Daoy (cell line): ENCODE measurements around the gene KCTD20. TPM values are rescaled to one million over a fixed set of nuclear protein-coding genes. Genes with fewer than 3 reads are reported as not detected.
"Not testable (repeated sequence)": the region's sequence is repeated elsewhere in the genome, so short reads cannot be mapped to it uniquely, and the experiment has no call there.

Experiments
- DNase-seq: peaks from one replicate; pipeline ENCODE4 v3.0.0-alpha.2; 2015; ENCODE audit warnings: low read depth
- total RNA-seq: library from RNA; depleted of rRNA; stranded (reverse); fragments of >200 nt; shearing (Covaris generic); gene quantifications from 2 replicates; pipeline ENCODE4 v1.2.3, GENCODE V29; 2014; rRNA removed

The KCTD20 gene
- total RNA-seq = 93.1 and 107 TPM in 2 replicates

DNA sequence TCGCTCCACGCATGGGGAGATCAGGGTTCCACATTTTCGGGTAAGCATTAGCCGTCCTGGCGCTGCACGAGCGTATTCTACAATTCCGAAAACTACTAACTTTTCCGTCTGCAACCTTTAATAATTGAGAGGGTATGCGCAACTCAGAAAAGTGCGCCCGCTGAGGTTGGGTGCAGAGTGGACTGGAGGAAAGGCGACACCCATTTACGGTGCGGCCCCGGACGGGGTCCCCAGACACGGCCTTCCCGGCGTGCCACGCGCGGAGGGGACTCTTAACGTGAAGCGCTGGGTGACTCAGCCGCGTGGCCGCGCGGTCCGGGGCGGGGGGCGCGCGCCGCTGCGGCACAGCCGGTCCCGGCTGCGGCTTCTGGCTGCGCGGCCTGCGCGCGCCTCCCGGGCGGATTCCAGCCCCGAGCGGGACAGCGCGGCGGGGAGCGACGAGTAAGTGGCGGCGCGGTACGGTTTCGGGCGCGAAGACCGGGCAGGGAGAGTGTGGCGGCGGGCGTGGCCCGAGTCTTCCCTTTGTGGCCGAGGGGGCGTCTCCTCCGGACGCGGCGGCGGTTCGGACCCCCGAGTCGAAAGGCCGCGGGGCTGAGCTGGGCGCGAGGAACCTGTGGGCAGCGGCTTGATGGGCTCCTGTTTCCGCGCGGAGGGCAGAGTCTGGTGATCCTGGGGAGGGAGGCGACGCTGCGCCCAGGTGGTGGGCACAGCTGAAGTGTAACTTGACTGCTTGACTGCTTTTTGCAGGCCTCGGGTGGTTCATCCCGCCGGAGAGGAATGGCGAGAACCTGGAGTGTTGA is at the start of gene KCTD20, which contains the start of gene PXT1:
Gene KCTD20, plus strand, starts transcription at position 330 of the 800 bp plus-strand sequence. CDS start 27,098 bp downstream, outside the sequence.
Gene PXT1, minus strand, starts transcription at position 184 of the 800 bp plus-strand sequence. CDS start 16,772 bp downstream, outside the sequence.
- DNase-seq = peak; percentile 95

DNA sequence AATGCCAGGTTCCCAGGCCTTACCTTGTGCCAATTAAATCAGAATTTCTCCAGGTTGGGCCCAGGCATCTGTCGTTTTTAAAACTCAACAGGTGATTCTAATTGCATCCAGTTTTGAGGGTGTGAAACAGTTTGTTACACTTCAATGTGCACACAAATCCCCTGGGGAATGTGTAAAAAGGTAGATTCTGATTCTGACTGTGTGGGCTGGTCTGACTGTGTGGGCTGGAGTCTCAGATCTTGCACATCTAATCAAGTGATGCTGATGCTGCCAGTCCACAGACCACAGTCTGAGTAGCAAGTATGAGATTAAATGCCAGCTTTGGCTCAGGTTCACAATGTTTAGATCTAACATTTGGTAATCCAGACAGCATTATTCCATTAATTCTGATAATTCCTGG is 42.8 kb upstream of the KCTD20 start:
- DNase-seq = no peak

DNA sequence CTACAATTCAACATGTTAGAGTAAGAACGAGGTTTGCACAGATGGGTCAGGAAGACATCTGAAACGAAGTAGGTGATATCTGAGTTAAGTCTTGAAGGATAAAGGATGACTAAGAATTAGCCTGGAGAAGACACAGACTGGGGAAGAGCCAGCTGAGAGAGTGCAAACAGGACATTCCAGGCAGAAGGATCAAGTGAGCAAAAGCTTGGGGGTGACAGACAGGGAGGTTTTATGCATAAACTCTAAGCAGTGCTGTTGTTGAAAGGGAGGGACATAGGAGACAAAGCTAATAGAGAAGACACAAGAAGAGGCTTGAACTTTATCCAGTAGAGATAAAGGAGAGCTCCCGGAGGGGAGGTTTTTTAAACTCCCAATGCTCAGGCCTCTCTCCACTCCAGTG is 40.3 kb upstream of the KCTD20 start:
- DNase-seq = no peak

DNA sequence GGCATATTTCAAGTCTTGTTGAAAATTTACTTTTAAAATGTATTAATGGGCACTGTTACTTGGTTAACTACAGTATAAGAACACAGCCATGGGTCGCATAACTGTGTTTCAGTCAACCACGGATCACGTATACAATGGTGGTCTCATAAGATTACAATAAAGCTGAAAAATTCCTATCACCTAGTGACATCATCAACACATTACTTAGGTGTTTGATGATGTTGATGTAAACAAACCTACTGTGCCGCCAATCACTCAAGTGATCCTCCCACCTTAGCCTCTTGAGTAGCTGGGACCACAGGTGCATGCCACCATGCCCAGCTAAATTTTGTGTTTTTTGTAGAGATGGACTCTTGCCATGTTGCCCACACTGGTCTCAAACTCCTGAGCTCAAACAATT is 38.6 kb upstream of the KCTD20 start:
- no peak for DNase-seq

DNA sequence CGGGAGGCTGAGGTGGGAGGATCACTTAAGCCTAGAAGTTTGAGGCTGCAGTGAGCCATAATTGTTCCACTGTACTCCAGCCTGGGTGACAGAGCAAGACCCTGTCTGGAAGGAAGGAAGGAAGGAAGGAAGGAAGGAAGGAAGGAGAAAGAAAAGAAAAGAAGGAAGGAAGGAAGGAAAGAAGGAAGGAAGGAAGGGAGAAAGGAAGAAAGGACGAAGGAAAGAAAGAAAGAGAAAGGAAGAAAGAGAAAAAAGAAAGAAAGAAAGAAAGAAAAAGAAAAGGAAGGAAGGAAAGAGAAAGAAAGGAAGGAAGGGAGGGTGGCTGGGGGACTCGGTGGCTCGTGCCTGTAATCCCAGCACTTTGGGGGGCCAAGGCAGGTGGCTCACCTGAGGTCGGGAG is 33.1 kb upstream of the KCTD20 start:
- DNase-seq = not testable (repeated sequence)

DNA sequence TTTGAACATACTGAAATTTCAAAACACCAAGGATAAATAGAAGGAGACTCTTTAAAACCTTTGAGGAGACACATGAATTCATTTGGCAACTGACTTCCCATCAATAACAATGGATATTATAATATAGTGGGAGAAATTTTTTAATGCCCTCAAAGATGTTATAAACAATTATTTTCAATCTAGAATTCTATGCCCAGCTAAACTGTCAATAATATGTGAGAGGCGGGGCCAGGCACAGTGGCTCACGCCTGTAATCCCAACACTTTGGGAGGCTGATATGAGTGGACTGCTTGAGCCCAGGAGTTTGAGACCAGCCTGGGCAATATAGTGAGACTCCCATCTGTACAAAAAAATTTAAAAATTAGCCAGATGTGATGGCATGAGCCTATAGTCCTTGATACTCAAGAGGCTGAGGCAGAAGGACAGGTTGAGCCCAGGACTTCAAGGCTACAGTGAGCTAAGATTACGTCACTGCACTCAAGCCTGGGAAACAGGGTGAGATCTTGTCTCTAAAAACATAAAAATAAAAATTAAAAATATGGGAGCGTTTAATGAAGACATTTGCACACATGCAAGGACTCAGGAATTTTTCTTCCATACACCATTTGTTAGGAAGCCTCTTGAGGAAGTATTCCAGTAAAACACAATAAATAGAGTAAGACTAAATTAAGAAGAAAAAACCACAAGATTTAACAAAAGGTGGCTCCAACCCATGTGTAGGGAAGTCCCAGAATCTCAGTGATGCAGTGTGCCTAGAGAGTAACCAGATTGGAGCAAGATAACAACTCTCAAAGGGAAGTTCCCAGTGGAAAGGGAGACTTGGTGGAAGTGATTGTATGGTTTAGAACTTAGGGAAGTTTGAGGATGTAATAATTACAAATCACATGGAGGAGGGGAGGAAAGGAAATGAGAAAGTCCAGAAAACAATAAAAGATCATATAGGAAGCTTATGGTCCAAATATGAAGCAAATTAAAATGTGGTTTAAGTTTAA is 29.0 kb upstream of the KCTD20 start:
- DNase-seq = no peak

DNA sequence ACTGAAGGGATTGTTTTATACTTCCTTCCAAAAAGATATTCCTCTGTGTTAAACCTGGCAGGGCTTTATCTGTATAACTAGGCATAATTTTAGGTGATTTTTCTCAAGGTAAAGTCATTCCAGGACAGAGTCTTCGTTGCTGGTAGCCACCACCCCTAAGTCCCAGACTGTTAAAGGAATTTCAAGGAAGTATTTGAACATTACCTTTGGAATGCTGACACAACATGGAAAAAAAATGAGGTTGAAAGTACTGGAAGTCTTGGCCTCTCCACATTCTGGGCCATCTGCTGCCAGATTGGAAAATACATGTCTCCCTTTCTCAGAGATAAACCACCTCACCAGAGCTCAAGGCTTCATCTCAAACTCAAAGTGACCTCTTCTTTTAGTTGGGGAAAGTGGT is 28.3 kb upstream of the KCTD20 start:
- no peak for DNase-seq

DNA sequence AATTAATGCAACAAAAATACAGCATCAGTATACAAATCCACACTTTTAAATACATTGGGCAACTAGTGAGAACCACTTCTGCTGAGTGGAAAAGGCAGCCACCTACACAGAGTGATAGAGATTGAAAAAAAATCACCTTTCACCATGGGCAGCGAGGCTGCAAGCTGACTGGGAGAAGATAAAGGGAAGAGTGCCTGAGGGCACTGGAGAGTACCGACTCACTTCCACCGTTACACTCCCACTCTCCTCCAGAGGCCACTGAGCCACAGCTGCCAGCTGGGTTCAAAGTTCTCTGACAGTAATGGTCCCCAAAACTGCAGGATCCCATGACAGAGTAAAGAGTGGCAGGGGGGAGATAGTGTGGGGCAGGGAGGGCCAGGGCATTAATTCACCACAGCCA is 24.2 kb upstream of the KCTD20 start:
- DNase-seq = peak; percentile 15

DNA sequence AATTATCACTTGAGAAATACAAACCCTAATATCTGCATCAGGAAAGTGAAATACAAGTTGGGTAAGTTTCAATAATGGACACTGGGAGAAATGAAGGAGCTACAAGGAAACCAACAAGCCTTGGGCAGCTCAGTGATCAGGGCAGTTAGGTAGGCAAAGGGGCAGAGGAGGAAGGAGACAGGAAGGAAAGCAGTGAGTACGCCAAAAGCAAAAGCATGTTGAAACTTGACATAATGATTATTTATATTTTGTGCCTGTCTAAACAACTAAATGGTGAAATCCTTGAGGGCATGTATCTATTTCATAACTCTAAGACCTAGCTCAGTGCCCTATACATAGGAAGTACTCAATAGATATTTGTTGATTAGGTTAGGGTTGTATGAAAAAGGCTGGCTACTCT is 23.5 kb upstream of the KCTD20 start:
- DNase-seq = no peak

DNA sequence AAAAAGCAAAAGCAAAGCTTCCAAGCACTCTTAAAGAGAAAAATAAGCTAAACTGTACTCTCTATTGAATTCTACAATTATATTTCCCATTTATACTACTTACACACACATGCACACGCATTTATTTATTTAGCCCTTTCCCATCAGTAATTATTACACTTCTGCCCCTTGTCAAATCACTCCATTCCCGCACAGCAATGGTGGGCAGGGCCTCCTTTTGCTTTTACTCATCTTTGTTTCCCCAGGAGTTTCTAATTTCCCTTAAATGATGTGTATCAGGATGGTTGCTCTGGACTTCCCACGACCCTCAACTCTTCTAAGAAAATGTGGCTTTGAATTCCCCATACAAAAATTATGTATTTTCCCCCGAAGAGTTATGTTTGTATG is 20.1 kb upstream of the KCTD20 start:
- DNase-seq = no peak

DNA sequence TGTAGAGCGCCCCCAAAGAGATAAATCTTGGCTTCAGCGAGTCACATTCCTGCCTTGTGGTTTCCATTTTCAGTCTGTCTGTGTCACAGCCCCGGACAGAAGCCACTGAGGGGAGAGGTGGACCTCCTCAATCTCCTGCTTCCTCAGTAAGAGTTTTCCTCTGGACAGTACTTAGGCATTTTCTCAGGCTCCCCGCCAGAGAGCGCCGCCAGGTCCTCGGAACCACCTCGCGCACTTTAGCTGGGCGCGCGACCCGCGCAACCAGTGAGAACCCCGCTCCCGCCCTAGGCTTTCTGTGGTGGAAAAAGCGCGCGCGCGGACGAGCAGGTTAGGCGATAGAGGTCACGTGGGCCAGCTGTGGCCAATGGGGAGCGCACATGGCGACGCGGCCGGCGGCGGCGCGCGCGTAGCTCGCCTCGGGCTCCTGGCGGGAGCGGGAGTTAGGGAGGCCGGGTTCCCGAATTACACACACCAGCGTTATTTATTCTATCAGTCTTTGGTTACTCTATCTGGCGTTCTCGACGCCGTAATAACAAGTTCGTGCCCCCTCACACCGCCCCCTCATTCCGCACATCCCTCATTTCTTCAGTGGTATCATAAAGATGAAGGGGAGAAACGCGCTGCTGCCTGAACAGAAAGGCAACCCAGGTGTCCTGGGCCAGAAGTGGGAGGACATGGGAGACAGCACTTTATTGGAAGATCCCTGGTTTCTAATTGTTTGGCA is 19.5 kb upstream of the KCTD20 start:
- peak; percentile 100 for DNase-seq

DNA sequence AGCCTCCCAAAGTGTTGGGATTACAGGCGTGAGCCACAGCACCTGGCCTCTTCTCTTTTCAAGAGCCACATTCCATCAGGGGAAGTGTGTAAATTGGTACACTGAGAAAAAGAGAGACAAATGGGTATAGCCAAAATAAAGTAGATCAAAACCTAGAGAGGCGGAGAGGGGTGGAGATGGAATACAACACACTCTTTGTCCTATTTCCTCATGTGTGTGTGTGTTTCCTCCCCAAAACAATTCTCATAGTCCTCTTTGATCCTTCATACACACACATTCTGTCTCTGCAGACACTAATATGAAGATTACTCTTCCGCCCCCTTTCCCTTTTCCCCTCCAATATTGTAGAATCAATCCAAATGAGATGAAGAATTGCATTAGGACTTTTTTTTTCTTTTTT is 16.2 kb upstream of the KCTD20 start:
- no peak for DNase-seq

DNA sequence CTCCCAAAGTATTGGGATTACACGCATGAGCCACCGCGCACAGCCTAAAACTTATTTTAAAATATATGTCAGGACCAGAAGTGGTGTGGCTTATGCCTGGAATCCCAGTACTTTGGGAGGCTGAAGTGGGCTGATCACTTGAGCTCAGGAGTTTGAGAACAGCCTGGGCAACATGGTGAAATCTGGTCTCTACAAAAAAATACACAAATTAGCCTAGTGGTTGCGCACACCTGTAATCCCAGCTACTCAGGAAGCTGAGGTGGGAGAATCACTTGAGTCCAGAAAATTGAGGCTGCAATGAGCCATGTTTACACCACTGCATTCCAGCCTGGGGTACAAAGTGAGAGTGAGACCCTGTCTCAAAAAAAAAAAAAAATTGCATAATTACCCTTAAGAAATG is 13.9 kb upstream of the KCTD20 start:
- DNase-seq = no peak

DNA sequence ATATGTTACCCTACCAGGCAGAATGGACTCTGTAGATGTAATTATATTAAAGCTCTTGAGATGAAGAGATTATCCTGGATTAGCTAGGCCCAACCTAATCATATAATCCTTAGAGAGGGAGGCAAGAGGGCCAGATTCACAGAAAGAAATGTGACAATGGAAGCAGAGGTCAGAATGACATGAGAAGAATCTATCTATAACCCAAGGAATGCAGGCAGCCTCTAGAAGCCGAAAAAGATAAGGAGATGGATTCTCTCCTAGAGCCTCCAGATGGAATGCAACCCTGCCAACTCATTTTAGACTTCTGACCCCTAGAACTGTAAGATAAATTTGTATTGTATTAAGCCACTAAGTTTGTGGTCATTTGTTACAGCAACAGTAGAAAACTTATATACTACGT is 12.4 kb upstream of the KCTD20 start:
- DNase-seq = no peak

DNA sequence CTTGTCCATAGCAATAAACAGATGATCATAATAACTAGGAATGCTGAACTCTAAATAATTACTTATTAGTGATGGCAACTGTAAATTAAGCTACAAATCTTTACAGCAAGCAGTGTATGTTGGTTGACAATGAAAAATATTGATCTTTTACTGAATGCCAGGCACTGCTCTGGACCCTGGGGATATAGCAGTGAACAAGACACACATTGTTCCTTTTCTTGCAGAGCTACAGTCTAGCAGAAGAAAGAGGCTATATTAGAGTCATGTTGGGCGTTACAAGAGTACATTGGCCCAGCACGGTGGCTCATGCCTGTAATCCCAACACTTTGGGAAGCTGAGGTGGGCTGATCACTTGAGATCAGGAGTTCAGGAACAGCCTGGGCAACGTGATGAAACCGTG is 11.6 kb upstream of the KCTD20 start:
- DNase-seq = no peak

DNA sequence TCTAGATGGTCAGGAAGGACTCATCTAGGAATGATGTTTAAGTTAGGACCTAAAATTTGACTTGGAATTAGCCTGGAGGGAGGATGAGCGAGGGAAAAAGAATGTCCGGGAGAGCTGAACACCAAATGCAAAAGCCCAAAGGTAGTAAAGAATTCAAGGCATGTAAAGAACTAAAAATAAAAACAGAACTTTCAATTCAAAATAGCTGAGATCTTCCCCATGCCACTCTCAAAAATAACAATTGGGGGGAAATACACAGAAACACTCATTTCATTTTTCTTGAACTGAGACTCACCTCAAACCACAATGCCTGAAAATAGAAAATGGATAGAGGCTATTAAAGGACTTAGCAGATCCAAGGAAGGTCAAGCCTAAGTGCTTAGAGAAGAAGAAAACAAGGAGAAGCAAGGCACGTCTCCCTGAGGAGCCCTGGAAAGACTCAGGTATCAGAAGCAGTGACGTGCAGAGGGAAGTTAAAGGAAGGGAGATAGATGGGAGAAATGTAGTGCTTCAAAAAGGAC is 10.6 kb upstream of the KCTD20 start:
- no peak for DNase-seq

DNA sequence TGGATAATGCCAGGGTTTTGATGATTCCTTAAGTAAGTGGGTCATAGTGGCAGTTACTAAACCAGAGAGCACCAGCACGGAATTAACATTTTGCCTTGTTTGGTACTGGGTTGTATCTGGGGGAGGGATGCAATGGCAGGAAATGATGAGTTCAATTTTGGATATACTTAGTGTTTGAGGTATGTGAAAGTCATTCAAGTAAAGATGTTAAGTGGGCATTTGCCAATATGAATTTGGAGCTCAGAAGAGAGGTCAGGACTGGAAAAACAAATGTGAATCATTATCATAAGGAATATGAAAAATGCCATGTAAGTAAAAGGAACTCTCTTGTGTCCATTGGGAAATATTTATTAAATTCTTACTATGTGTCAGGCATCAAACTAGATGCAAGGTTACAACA is 6.3 kb upstream of the KCTD20 start:
- DNase-seq = peak; percentile 25

DNA sequence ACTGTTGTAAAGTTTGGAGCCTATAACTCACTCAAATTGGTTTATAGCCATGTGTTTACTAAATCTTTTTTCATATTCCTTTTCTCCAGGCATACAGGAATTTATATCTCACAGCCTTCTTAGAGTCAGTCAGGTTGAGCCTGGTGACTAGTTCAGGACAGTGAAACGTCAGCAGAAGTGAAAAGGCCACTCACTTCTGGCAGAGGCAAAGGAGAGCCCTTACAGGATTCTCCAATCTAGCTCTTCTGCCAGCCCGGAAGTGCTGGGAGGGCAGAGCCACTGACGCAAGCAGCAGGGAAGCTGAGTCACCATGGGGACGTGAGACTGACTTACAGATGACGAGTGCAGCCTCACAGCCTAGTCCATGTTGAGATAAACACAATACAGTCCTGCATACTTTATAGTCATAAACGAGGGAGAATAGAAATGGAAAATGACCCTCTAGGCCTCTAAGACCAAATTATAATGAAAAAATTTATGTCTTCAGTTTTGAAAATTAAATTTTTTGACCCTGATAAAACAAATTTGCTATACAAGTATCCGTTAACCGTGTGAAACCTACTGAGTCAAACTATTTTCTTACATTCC is 1.4 kb upstream of the KCTD20 start:
- peak; percentile 99 for DNase-seq

DNA sequence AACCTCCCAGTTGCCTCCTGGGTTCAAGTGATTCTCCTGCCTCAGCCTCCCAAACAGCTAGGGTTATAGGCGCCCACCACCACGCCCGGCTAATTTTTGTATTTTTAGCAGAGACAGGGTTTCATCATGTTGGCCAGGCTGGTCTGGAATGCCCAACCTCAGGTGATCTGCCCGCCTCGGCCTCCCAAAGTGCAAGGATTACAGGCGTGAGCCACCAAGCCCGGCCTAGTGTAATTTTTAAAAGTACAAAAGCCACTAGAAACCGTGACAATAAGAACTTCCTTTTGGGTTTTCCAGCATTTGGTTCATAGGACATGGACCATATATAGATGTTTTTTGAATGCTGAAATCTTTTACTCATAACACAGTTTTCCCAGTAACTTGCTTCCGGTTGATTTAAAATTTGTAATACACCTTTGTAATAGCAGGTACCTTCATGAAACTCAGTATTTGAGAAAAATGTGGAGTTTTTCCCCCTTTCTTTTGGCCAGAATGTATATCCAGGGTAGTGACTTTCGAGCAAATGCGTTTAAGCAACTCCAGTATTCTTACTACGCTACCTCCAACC is 613 bp upstream of the KCTD20 start:
- DNase-seq = no peak

DNA sequence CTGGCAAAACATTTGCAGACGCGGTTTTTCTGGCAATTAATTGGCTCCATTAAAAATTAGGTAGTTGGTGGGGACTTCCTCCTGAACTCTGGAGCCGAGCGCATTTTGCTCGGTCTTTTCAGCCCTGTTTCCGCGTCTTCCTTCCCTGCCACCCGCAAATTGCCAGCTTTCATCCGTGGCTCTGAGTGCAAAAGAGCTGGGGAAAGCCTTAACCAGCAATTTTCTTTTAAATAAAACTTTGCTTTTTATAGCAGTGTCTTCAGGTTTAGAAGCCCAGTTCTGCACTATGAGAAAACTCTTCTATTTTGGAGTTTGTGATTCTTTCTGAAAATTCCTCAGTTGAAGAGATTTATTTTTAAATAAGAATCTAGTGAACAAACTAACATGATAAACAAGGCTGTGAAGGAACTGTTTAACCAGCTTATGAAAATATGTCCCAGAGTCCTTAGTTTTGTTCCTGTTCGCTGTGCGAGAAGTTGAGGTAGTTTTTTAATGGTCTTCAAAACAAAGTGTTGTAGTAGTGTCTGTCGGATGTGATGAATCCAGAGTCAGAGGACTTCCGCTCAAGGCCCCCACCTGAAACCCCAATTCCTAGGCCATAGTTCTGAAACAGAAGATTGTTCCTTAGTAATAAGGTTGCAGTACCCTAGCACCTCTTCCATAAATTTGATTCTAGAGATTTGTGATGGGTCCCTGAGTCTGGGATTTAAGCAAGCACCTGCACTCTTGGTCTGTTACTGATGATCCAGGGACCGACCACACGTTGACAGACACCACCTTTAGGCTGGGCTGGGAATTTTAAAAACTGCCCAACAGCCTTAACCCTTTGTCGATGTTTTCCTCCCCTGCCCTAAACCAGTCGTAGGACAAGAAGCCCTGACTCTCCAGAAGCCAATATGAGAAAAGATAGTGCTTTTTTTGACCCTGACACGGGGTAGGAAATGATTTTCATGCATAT is 950 bp downstream of the KCTD20 start:
- DNase-seq = peak; percentile 22
